HepG2 (cell line): Measurements from ENCODE around the gene SCGB2B2. TPM values are rescaled to one million over a fixed set of nuclear protein-coding genes. Genes with fewer than 3 reads are reported as not detected.

Experiments used
- ATAC-seq: fragments of 200-7000 bp; cut with Tn5 transposase; 3 replicates; pipeline ENCODE4 v1.9.1; 2020; ENCODE audit warnings: mild to moderate bottlenecking, moderate library complexity
- BruUV-seq: library from RNA; stranded (reverse); fragments of 400-500 nt; replicated peaks from 2 replicates; lab custom pipeline; 2021; lab: Mats Ljungman, UMichigan
- CTCF ChIA-PET: fragments of 300-600 bp; formaldehyde crosslinking; extraction: SDS; loops from one replicate; lab custom pipeline; 2021; ENCODE audit warnings: low total read pairs, inconsistent platforms, low intra/inter-chr PET ratio; lab: Yijun Ruan, JAX
- POLR2A ChIA-PET: fragments of 350-600 bp; sonication (Branson Sonifier 250); formaldehyde crosslinking; loops from one replicate; lab custom pipeline; 2020; ENCODE audit warnings: antibody characterized with exemption, inconsistent platforms; lab: Yijun Ruan, JAX
- DNase-seq: peaks from one replicate; pipeline ENCODE4 v3.0.0-alpha.2; 2015; ENCODE audit warnings: low spot score
- FAIRE-seq: peaks from 3 replicates; lab custom pipeline; 2011; peaks lifted over from hg19 to GRCh38; lab: Jason Lieb, UNC
- H2AFZ ChIP-seq: one replicate; pipeline ENCODE4 v1.6.1; 2011; ENCODE audit warnings: low read length, inconsistent platforms
- H3K27ac ChIP-seq: fragments of 300-600 bp; 3 replicates; pipeline ENCODE4 v1.8.0; 2011; ENCODE audit warnings: mixed run types, mild to moderate bottlenecking, mixed read lengths, low read length, inconsistent platforms; ENCODE audit not compliant: insufficient read depth; ENCODE audit errors: extremely low read length
- H3K27me3 ChIP-seq, 2 experiments: fragments of 200-600 bp in 1 of 2; 2 replicates in 1 of 2; 3 replicates in 1 of 2; pipeline versions ENCODE4 v1.6.0 to v1.8.0; 2011; ENCODE audit warnings: low read length in 2 of 2, mild to moderate bottlenecking in 2 of 2, moderate library complexity in 2 of 2, inconsistent platforms in 1 of 2; ENCODE audit not compliant: insufficient read depth in 2 of 2, control insufficient read depth in 1 of 2
- H3K36me3 ChIP-seq, 2 experiments: fragments of 200-600 bp in 1 of 2; replicated peaks in 1 of 2; 2 replicates in 1 of 2; 3 replicates in 1 of 2; pipeline versions ENCODE4 v1.5.1 to v1.8.0; 2011; ENCODE audit warnings: low read length in 2 of 2, inconsistent platforms in 1 of 2; ENCODE audit not compliant: insufficient read depth in 2 of 2, control insufficient read depth in 1 of 2
- H3K4me1 ChIP-seq: 2 replicates; pipeline ENCODE4 v1.5.1; 2012; ENCODE audit warnings: low read length, inconsistent platforms; ENCODE audit not compliant: insufficient read depth
- H3K4me2 ChIP-seq: 2 replicates; pipeline ENCODE4 v1.6.0; 2011; ENCODE audit warnings: low read depth, low read length, inconsistent platforms
- H3K4me3 ChIP-seq, 3 experiments: fragments of 200-600 bp in 1 of 3; sonication (generic), shearing (Covaris generic) in 1 of 3; replicated peaks in 1 of 3; 2 replicates each; pipeline ENCODE4 v1.5.1; 2011 to 2016; ENCODE audit warnings: low read length in 3 of 3, inconsistent platforms in 2 of 3, low read depth in 2 of 3, mild to moderate bottlenecking in 2 of 3, control low read depth in 1 of 3, mixed read lengths in 1 of 3; ENCODE audit not compliant: insufficient read depth in 1 of 3
- H3K79me2 ChIP-seq: one replicate; pipeline ENCODE4 v1.6.1; 2011; ENCODE audit warnings: low read length, inconsistent platforms; ENCODE audit not compliant: insufficient read depth
- H3K9ac ChIP-seq: 2 replicates; pipeline ENCODE4 v1.6.0; 2011; ENCODE audit warnings: mild to moderate bottlenecking, low read depth, low read length, inconsistent platforms; ENCODE audit not compliant: insufficient read depth
- H3K9me3 ChIP-seq: 2 replicates; pipeline ENCODE4 v1.5.1; 2012; ENCODE audit warnings: mild to moderate bottlenecking, low read length
- H4K20me1 ChIP-seq: 2 replicates; pipeline ENCODE4 v1.6.0; 2011; ENCODE audit warnings: inconsistent platforms, mild to moderate bottlenecking, low read length, moderate library complexity; ENCODE audit not compliant: insufficient read depth
- HNRNPK ChIP-seq: fragments of 200-400 bp; formaldehyde crosslinking; IDR thresholded peaks from 2 replicates; pipeline ENCODE4 v1.6.1; 2018; ENCODE audit warnings: low read length, low read depth, moderate library complexity, mild to moderate bottlenecking; ENCODE audit not compliant: poor library complexity, severe bottlenecking
- HOXA9 ChIP-seq: sonication (generic); formaldehyde crosslinking; IDR thresholded peaks from 2 replicates; pipeline ENCODE4 v1.8.1; 2022; ENCODE audit warnings: missing genetic modification reagents, mild to moderate bottlenecking, moderate library complexity, borderline replicate concordance
- JDP2 ChIP-seq: sonication (generic); formaldehyde crosslinking; IDR thresholded peaks from 2 replicates; pipeline ENCODE4 v1.8.1; 2022; ENCODE audit warnings: missing genetic modification reagents, borderline replicate concordance
- MED13 ChIP-seq: sonication (generic); formaldehyde crosslinking; IDR thresholded peaks from 2 replicates; pipeline ENCODE4 v1.5.0; 2020; ENCODE audit warnings: missing genetic modification reagents
- MEIS1 ChIP-seq: sonication (generic); formaldehyde crosslinking; IDR thresholded peaks from 2 replicates; pipeline ENCODE4 v1.9.0; 2021; ENCODE audit warnings: mild to moderate bottlenecking, missing genetic modification reagents, moderate library complexity, borderline replicate concordance
- SNAPC5 ChIP-seq: sonication (generic); formaldehyde crosslinking; IDR thresholded peaks from 2 replicates; pipeline ENCODE4 v1.8.1; 2023; ENCODE audit warnings: mild to moderate bottlenecking, missing genetic modification reagents, borderline replicate concordance
- SYNCRIP ChIP-seq: fragments of 200-400 bp; formaldehyde crosslinking; IDR thresholded peaks from 2 replicates; pipeline ENCODE4 v1.6.1; 2018; ENCODE audit warnings: mild to moderate bottlenecking, low read depth, low read length; ENCODE audit not compliant: insufficient read depth
- ZFY ChIP-seq: sonication (generic); formaldehyde crosslinking; IDR thresholded peaks from 2 replicates; pipeline ENCODE4 v1.4.0; 2020; ENCODE audit warnings: missing genetic modification reagents
- ZKSCAN5 ChIP-seq: sonication (generic); formaldehyde crosslinking; IDR thresholded peaks from 2 replicates; pipeline ENCODE4 v1.5.1; 2020; ENCODE audit warnings: mild to moderate bottlenecking, missing genetic modification reagents
- ZNF143 ChIP-seq: sonication (generic); formaldehyde crosslinking; IDR thresholded peaks from 2 replicates; pipeline ENCODE4 v1.4.0; 2020; ENCODE audit warnings: missing genetic modification reagents
- ZNF350 ChIP-seq: sonication (generic); formaldehyde crosslinking; IDR thresholded peaks from 2 replicates; pipeline ENCODE4 v1.4.0; 2020; ENCODE audit warnings: mild to moderate bottlenecking, low read depth, missing genetic modification reagents, borderline replicate concordance
- ZNF761 ChIP-seq: sonication (generic); formaldehyde crosslinking; conservative IDR thresholded peaks from 2 replicates; pipeline ENCODE4 v1.4.0; 2020; ENCODE audit warnings: mild to moderate bottlenecking, missing genetic modification reagents
- WGBS: methylation state at CpG from one replicate; pipeline ENCODE4 v1.1.6; 2017; ENCODE audit warnings: low lambda C conversion rate; 5-methylcytosine and 5-hydroxymethylcytosine counted together
- in situ Hi-C: cut with HindIII; loops from 2 replicates; pipeline ENCODE4 v1.10.0; 2017; ENCODE audit warnings: low pct_unique_long_range_greater_than_20kb; ENCODE audit not compliant: extremely low pct_ligation_motif_present
- intact Hi-C: fragments of 100-400 bp; cut with micrococcal nuclease; formaldehyde crosslinking; loops from one replicate; pipeline ENCODE4 v1.10.0; 2022; ENCODE audit not compliant: unreplicated experiment
- polyA plus RNA-seq, 8 experiments: library from polyadenylated mRNA; depleted of rRNA in 3 of 8; stranded (reverse) in 7 of 8; unstranded in 1 of 8; fragments of >200 nt; fragmentation: Illumina TruSeq in 4 of 8; extraction: Trizol in 4 of 8; gene quantifications; 2 replicates each; pipeline versions ENCODE4 v1.2.1 to v1.2.3, GENCODE V29; 2011 to 2016; ENCODE audit warnings: low read depth in 4 of 8, missing spikeins in 1 of 8, mixed read lengths in 1 of 8; ENCODE audit not compliant: insufficient read depth in 1 of 8
- total RNA-seq, 5 experiments: library from RNA; depleted of rRNA; stranded (reverse); fragments of >200 nt; fragmentation: Illumina TruSeq; extraction: Trizol; gene quantifications; 2 replicates each; pipeline ENCODE4 v1.2.3, GENCODE V29; 2016; ENCODE audit warnings: low read depth in 1 of 5
- TF ChIP-seq, protein P1 (sequence below): IDR thresholded peaks from 2 replicates; pipeline ENCODE4 v1.6.1; 2016; ENCODE audit warnings: missing compliant biosample characterization, missing genetic modification reagents, borderline replicate concordance
- TF ChIP-seq, protein P2 (sequence below): sonication (generic); formaldehyde crosslinking; conservative IDR thresholded peaks from 2 replicates; pipeline ENCODE4 v1.4.0; 2020; ENCODE audit warnings: mild to moderate bottlenecking, missing genetic modification reagents, moderate library complexity

The SCGB2B2 gene
- total and polyA plus RNA-seq, 2 of the 13 experiments (the other 11 are each of a cell fraction or from before 2014, with no cell fraction given) = 0.03 TPM; not detected in 1

- TF ChIP-seq, protein P1, sequence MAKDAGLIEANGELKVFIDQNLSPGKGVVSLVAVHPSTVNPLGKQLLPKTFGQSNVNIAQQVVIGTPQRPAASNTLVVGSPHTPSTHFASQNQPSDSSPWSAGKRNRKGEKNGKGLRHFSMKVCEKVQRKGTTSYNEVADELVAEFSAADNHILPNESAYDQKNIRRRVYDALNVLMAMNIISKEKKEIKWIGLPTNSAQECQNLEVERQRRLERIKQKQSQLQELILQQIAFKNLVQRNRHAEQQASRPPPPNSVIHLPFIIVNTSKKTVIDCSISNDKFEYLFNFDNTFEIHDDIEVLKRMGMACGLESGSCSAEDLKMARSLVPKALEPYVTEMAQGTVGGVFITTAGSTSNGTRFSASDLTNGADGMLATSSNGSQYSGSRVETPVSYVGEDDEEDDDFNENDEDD = no peak
- no peak for TF ChIP-seq ZFY (CRISPR knock-in tag)
- TF ChIP-seq HOXA9 (CRISPR knock-in tag) = no peak
- TF ChIP-seq, protein P2, sequence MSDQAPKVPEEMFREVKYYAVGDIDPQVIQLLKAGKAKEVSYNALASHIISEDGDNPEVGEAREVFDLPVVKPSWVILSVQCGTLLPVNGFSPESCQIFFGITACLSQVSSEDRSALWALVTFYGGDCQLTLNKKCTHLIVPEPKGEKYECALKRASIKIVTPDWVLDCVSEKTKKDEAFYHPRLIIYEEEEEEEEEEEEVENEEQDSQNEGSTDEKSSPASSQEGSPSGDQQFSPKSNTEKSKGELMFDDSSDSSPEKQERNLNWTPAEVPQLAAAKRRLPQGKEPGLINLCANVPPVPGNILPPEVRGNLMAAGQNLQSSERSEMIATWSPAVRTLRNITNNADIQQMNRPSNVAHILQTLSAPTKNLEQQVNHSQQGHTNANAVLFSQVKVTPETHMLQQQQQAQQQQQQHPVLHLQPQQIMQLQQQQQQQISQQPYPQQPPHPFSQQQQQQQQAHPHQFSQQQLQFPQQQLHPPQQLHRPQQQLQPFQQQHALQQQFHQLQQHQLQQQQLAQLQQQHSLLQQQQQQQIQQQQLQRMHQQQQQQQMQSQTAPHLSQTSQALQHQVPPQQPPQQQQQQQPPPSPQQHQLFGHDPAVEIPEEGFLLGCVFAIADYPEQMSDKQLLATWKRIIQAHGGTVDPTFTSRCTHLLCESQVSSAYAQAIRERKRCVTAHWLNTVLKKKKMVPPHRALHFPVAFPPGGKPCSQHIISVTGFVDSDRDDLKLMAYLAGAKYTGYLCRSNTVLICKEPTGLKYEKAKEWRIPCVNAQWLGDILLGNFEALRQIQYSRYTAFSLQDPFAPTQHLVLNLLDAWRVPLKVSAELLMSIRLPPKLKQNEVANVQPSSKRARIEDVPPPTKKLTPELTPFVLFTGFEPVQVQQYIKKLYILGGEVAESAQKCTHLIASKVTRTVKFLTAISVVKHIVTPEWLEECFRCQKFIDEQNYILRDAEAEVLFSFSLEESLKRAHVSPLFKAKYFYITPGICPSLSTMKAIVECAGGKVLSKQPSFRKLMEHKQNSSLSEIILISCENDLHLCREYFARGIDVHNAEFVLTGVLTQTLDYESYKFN (CRISPR knock-in tag) = no peak
- TF ChIP-seq SNAPC5 (CRISPR knock-in tag) = no peak
- TF ChIP-seq ZNF761 (CRISPR knock-in tag) = no peak
These were observed 31.4 kb downstream of the SCGB2B2 start (continued) for GRCh38 chr19:34645551-34645950.

DNA sequence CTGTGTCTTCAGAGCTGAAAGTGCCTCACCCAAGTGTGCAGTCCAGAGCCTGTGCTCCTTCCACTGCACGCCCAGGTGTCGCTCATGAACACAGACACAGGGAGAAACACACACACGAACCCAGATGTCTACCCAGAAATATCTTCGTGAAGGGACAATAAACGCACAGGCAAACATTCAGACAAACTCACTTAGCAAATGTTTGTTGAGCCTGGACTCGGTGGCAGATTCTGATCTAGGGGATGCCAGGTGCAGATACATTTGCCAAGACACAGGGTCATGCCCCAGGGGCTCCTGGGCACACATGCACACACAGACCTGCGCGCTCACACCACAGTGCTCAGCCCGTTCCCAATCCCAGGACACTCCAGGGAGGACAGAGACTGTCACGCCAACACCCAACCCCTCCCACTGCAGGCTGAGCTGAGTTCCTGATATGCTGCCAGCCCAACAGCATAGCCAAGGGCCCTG lies 31.9 kb downstream of the SCGB2B2 start:
- Histone ChIP-seq H3K79me2 (no peaks in the 10 kb centered on the region), H3K9me3 (no peaks in the 10 kb centered on the region), H3K9ac (no peak overlapping the region), H3K27me3 (no peaks in the 10 kb centered on the region; a peak in 3 of 5 replicates), H2AFZ (no peak overlapping the region), H3K36me3 (no peaks in the 10 kb centered on the region), H3K4me3 (no peak overlapping the region), H3K4me2 (no peak overlapping the region), H3K4me1 (peaks cover 17% of the 10 kb centered on the region), H4K20me1 (no peaks in the 10 kb centered on the region), H3K27ac (no peak overlapping the region)
- TF ChIP-seq MEIS1 (no peak), ZNF143 (CRISPR knock-in tag) (no peak), JDP2 (CRISPR knock-in tag) (no peak), SYNCRIP (no peak), MED13 (no peak), HNRNPK (no peak), ZKSCAN5 (no peak), ZNF350 (no peak)
- FAIRE-seq (no peak), DNase-seq (no peak), ATAC-seq (no peak; the same call in 2 of the 3 replicates)
- intact Hi-C loops = no loop called here
- ChIA-PET CTCF (no interaction called here), POLR2A (no interaction called here)
- BruUV-seq = no TSS peak
- WGBS = 6% methylated on average over 6 of the region's 10 CpGs
- in situ Hi-C loops = no loop called here
